Endothelial cell (in vitro differentiated cells): ENCODE measurements around the gene PAWR. TPM values are rescaled to one million over a fixed set of nuclear protein-coding genes. Genes with fewer than 3 reads are reported as not detected.
A peak's percentile ranks its signal among the peaks of the same experiment; 100 is the strongest.

Source experiments
- DNase-seq: peaks from one replicate; pipeline ENCODE4 v3.0.0; 2021; ENCODE audit warnings: low spot score
- H3K27ac Mint-ChIP-seq: one replicate; pipeline ENCODE4 v1.8.0; 2021; ENCODE audit warnings: mixed read lengths, inconsistent platforms; ENCODE audit not compliant: unreplicated experiment
- H3K27me3 Mint-ChIP-seq: one replicate; pipeline ENCODE4 v1.8.0; 2021; ENCODE audit warnings: mild to moderate bottlenecking, moderate library complexity, mixed read lengths, inconsistent platforms; ENCODE audit not compliant: unreplicated experiment
- H3K36me3 Mint-ChIP-seq: one replicate; pipeline ENCODE4 v1.8.0; 2021; ENCODE audit warnings: mild to moderate bottlenecking, low read depth, mixed read lengths, inconsistent platforms; ENCODE audit not compliant: unreplicated experiment
- H3K4me1 Mint-ChIP-seq: one replicate; pipeline ENCODE4 v1.8.0; 2021; ENCODE audit warnings: mild to moderate bottlenecking, mixed read lengths, inconsistent platforms; ENCODE audit not compliant: unreplicated experiment
- H3K4me3 Mint-ChIP-seq: one replicate; pipeline ENCODE4 v1.8.0; 2021; ENCODE audit warnings: mild to moderate bottlenecking, mixed read lengths, inconsistent platforms; ENCODE audit not compliant: unreplicated experiment
- H3K9me3 Mint-ChIP-seq: one replicate; pipeline ENCODE4 v1.8.0; 2021; ENCODE audit warnings: mixed read lengths, inconsistent platforms; ENCODE audit not compliant: unreplicated experiment
- CTCF ChIP-seq: fragments of 200-600 bp; sonication (generic); IDR thresholded peaks from one replicate; pipeline ENCODE4 v1.5.0; 2021; ENCODE audit warnings: antibody characterized with exemption; ENCODE audit not compliant: unreplicated experiment
- long read RNA-seq: library from polyadenylated mRNA; unstranded; transcript quantifications from one replicate; pipeline ENCODE4 v2.0.0, GENCODE V29; 2020; ENCODE audit not compliant: unreplicated experiment
- total RNA-seq: library from RNA; stranded (reverse); fragmentation: NEBNext Ultra II Directional; extraction: Animal tissue kit (Norgen Biotek cat#: 25700); gene quantifications from one replicate; pipeline ENCODE4 v1.2.1, GENCODE V29; 2021; ENCODE audit not compliant: unreplicated experiment

Gene PAWR, protein sequence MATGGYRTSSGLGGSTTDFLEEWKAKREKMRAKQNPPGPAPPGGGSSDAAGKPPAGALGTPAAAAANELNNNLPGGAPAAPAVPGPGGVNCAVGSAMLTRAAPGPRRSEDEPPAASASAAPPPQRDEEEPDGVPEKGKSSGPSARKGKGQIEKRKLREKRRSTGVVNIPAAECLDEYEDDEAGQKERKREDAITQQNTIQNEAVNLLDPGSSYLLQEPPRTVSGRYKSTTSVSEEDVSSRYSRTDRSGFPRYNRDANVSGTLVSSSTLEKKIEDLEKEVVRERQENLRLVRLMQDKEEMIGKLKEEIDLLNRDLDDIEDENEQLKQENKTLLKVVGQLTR
- 92.3 TPM for total RNA-seq
- long read RNA-seq, partial matches to known transcripts: 2 of 2 reads
- long read RNA-seq, other reads (novel, unspliced or antisense): 0 of 2 reads

DNA sequence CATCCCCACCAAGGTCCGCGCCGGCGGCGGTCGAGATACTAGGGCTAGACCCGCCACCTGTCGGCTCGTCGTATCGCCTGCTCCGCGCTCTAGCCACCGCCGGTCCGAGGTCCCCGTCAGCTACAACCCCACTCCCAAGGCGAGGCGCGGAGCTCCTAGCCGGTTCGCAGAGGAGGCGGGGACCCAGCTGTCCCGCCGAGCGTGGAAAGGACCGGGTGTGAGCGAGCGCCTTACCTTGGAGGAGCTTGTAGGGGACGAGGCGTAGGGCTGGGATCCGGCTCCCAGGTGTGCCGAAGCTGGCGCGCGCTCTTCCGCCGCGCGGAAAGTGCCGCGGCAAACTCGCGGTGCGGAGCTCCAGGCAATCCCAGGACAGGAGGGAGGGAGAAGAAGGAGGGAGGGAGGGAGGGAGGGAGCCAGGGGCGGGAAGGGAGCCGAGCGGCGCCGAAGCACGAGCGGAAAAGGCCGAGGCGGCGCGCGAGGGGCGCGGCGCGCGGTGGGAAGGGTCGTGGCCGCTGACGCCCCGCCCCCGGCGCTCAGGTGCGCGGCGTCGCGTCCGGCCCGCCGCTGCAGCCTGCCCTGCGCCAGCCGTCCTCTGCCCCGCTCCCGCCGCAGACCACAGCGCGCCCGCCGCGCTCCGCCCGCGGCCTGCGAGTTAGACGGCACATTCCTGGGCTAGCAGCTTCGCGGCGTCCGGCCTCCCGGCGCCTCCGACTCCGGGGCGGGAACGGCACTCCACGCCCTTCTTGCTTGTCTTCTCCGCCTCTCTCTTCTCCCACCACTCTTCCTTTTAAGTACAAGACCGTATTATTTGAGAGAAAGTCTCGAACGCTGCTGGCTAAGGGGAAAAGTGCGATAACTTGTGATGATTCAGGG lies at the start of gene PAWR:
PAWR (minus strand) TSS at position 327 of the 873 bp plus-strand sequence. CDS start 720 bp downstream, outside the sequence.
- peaks cover 21% of the 10 kb centered on the region for H3K4me1 Mint-ChIP-seq
- peak within 1 kb of the TSS; percentile 95 for H3K27ac Mint-ChIP-seq
- no peak for TF ChIP-seq CTCF
- H3K27me3 Mint-ChIP-seq: peaks cover 9% of the 10 kb centered on the region
- peak; percentile 79 for DNase-seq
- H3K36me3 Mint-ChIP-seq: peaks cover 8% of the 10 kb centered on the region
- H3K9me3 Mint-ChIP-seq: no peaks in the 10 kb centered on the region
- H3K4me3 Mint-ChIP-seq: peak within 1 kb of the TSS; percentile 98

- H3K27me3 Mint-ChIP-seq: no peaks in the 10 kb centered on the region
- H3K4me3 Mint-ChIP-seq: no peak overlapping the region
- DNase-seq: peak; percentile 51
- peak; percentile 74 for TF ChIP-seq CTCF
- no peaks in the 10 kb centered on the region for H3K4me1 Mint-ChIP-seq
- no peak overlapping the region for H3K27ac Mint-ChIP-seq
- H3K36me3 Mint-ChIP-seq: no peaks in the 10 kb centered on the region
- no peaks in the 10 kb centered on the region for H3K9me3 Mint-ChIP-seq
These were observed 47.3 kb upstream of the PAWR start for GRCh38 chr12:79737875-79738718.

- no peak for TF ChIP-seq CTCF
- DNase-seq: no peak
- H3K4me1 Mint-ChIP-seq: no peaks in the 10 kb centered on the region
- peaks cover 2% of the 10 kb centered on the region for H3K27me3 Mint-ChIP-seq
- no peak overlapping the region for H3K27ac Mint-ChIP-seq
- no peak overlapping the region for H3K4me3 Mint-ChIP-seq
- no peaks in the 10 kb centered on the region for H3K9me3 Mint-ChIP-seq
- H3K36me3 Mint-ChIP-seq: no peaks in the 10 kb centered on the region
These were observed 41.9 kb upstream of the PAWR start for GRCh38 chr12:79732638-79733037.

DNA sequence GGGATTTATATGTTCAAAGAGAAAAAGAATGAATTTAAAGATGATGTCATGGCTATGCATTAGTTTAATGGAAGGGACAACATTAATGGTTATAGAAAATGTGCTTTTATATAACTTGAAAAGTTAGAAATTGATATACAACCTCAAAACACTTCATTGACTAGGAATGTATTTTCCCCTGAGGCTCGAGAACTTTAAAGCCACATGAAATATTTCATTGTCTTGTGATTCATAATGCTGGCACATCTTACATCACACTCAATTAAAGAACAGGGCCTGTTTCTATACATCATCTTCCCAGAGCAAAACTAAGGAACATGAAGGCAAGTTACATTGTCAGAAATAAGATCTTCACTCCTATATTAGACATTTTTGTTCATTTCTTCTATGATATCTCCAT lies 35.2 kb upstream of the PAWR start:
- Mint-ChIP-seq H3K27me3 (peaks cover 4% of the 10 kb centered on the region), H3K4me1 (no peaks in the 10 kb centered on the region), H3K27ac (no peak overlapping the region), H3K4me3 (no peak overlapping the region), H3K9me3 (no peaks in the 10 kb centered on the region), H3K36me3 (no peaks in the 10 kb centered on the region)
- DNase-seq: no peak
- no peak for TF ChIP-seq CTCF
